PC-9 (cell line): ENCODE measurements around the gene ASPHD1. TPM values are rescaled to one million over a fixed set of nuclear protein-coding genes. Genes with fewer than 3 reads are reported as not detected.
"Not testable (repeated sequence)": the region's sequence is repeated elsewhere in the genome, so short reads cannot be mapped to it uniquely, and the experiment has no call there.

Source experiments
- BruUV-seq: library from RNA; stranded (reverse); fragments of 400-500 nt; replicated peaks from 2 replicates; lab custom pipeline; 2021; lab: Mats Ljungman, UMichigan
- CTCF ChIA-PET: fragments of 300-600 bp; sonication (Branson Sonifier 250); formaldehyde crosslinking; loops from one replicate; lab custom pipeline; 2022; ENCODE audit warnings: antibody characterized with exemption; lab: Charles Lee
- POLR2A ChIA-PET: fragments of 300-600 bp; sonication (Branson Sonifier 250); formaldehyde crosslinking; loops from one replicate; lab custom pipeline; 2022; ENCODE audit warnings: antibody characterized with exemption; ENCODE audit not compliant: unreplicated experiment; lab: Charles Lee
- DNase-seq, 2 experiments: peaks; one replicate each; pipeline versions ENCODE4 v3.0.0 to v3.0.0-alpha.2; 2015 to 2022; ENCODE audit warnings: mixed read lengths in 1 of 2
- H2AFZ ChIP-seq: fragments of 200-600 bp; sonication (generic); 2 replicates; pipeline ENCODE4 v1.8.1; 2017; ENCODE audit warnings: antibody characterized with exemption
- H3F3A ChIP-seq: fragments of 200-600 bp; sonication (generic); 2 replicates; pipeline ENCODE4 v1.8.1; 2017; ENCODE audit warnings: antibody characterized with exemption, mild to moderate bottlenecking, low read depth; ENCODE audit not compliant: insufficient read depth
- H3K27ac ChIP-seq: fragments of 200-600 bp; sonication (generic); 2 replicates; pipeline ENCODE4 v1.6.1; 2016; ENCODE audit warnings: mixed run types
- H3K27me3 ChIP-seq: fragments of 200-600 bp; sonication (generic); 2 replicates; pipeline ENCODE4 v1.6.1; 2016; ENCODE audit warnings: low read depth, mixed run types; ENCODE audit not compliant: insufficient read depth
- H3K36me3 ChIP-seq: fragments of 200-600 bp; sonication (generic); 2 replicates; pipeline ENCODE4 v1.6.1; 2016; ENCODE audit warnings: low read depth, mixed run types
- H3K4me1 ChIP-seq: fragments of 200-600 bp; sonication (generic); replicated peaks from 2 replicates; pipeline ENCODE4 v1.6.1; 2016; ENCODE audit warnings: mixed run types; ENCODE audit not compliant: insufficient read depth
- H3K4me2 ChIP-seq: fragments of 200-600 bp; sonication (generic); 2 replicates; pipeline ENCODE4 v1.6.1; 2017; ENCODE audit warnings: mixed run types
- H3K4me3 ChIP-seq: fragments of 200-600 bp; sonication (generic); 2 replicates; pipeline ENCODE4 v1.6.1; 2016; ENCODE audit warnings: mixed run types
- H3K79me2 ChIP-seq: fragments of 200-600 bp; sonication (generic); 2 replicates; pipeline ENCODE4 v1.6.1; 2017; ENCODE audit warnings: low read depth, mixed run types
- H3K9me2 ChIP-seq: fragments of 200-600 bp; sonication (generic); 2 replicates; pipeline ENCODE4 v1.8.1; 2017; ENCODE audit warnings: mild to moderate bottlenecking; ENCODE audit not compliant: insufficient read depth
- H3K9me3 ChIP-seq: fragments of 200-600 bp; sonication (generic); 2 replicates; pipeline ENCODE4 v1.8.1; 2016; ENCODE audit warnings: low read depth; ENCODE audit not compliant: insufficient read depth
- H4K20me1 ChIP-seq: fragments of 200-600 bp; sonication (generic); 2 replicates; pipeline ENCODE4 v1.8.1; 2017; ENCODE audit not compliant: insufficient read depth
- CTCF ChIP-seq: fragments of 200-600 bp; sonication (generic); conservative IDR thresholded peaks from 2 replicates; pipeline ENCODE4 v1.6.1; 2017; ENCODE audit warnings: mixed run types, antibody characterized with exemption, mild to moderate bottlenecking, moderate library complexity
- EZH2 ChIP-seq: fragments of 200-600 bp; sonication (generic); IDR thresholded peaks from 2 replicates; pipeline ENCODE4 v1.8.0; 2017; ENCODE audit warnings: antibody characterized with exemption, low read depth
- intact Hi-C: fragments of 100-400 bp; cut with micrococcal nuclease; formaldehyde crosslinking; loops from one replicate; pipeline ENCODE4 v1.10.0; 2022; ENCODE audit not compliant: unreplicated experiment
- total RNA-seq: library from RNA; stranded (reverse); gene quantifications from 2 replicates; pipeline ENCODE4 v1.2.3, GENCODE V29; 2021

ASPHD1 gene
- total RNA-seq, 1 experiment from 2014 or later, result 8.3 TPM

GRCh38 chr16:29881050-29881449, 19.2 kb upstream of the ASPHD1 start:
- H3K4me1 ChIP-seq, result no peaks in the 10 kb centered on the region
- TF ChIP-seq CTCF (no peak), EZH2 (no peak)
- peaks cover 4% of the 10 kb centered on the region; the same call in 1 of the 2 replicates for H3F3A ChIP-seq
- H3K4me2 ChIP-seq, result no peak overlapping the region
- H3K79me2 ChIP-seq, result no peaks in the 10 kb centered on the region
- H3K9me3 ChIP-seq, result no peaks in the 10 kb centered on the region
- no peaks in the 10 kb centered on the region for H3K9me2 ChIP-seq
- no peak for DNase-seq
- H4K20me1 ChIP-seq, result no peaks in the 10 kb centered on the region
- no peak overlapping the region for H2AFZ ChIP-seq
- H3K4me3 ChIP-seq, result no peak overlapping the region
- H3K27me3 ChIP-seq, result no peaks in the 10 kb centered on the region
- no TSS peak for BruUV-seq
- CTCF ChIA-PET, result no interaction called here
- H3K36me3 ChIP-seq, result no peaks in the 10 kb centered on the region
- intact Hi-C loops, result no loop called here
- POLR2A ChIA-PET, result no interaction called here
- no peak overlapping the region for H3K27ac ChIP-seq

GRCh38 chr16:29883987-29884386, 16.3 kb upstream of the ASPHD1 start:
- TF ChIP-seq EZH2, result no peak
- no peak for TF ChIP-seq CTCF
- POLR2A ChIA-PET, result no interaction called here
- H3K27ac ChIP-seq, result no peak overlapping the region
- H3K79me2 ChIP-seq, result no peaks in the 10 kb centered on the region
- CTCF ChIA-PET, result no interaction called here
- BruUV-seq, result no TSS peak
- no peak for DNase-seq
- intact Hi-C loops, result no loop called here
- H3K36me3 ChIP-seq, result no peaks in the 10 kb centered on the region
- H3K4me2 ChIP-seq, result no peak overlapping the region
- H3K27me3 ChIP-seq, result no peaks in the 10 kb centered on the region
- no peak overlapping the region for H2AFZ ChIP-seq
- peaks cover 1% of the 10 kb centered on the region; the same call in 1 of the 2 replicates for H4K20me1 ChIP-seq
- no peaks in the 10 kb centered on the region for H3F3A ChIP-seq
- H3K4me3 ChIP-seq, result no peak overlapping the region
- no peaks in the 10 kb centered on the region for H3K9me2 ChIP-seq
- no peaks in the 10 kb centered on the region for H3K4me1 ChIP-seq
- no peaks in the 10 kb centered on the region for H3K9me3 ChIP-seq

GRCh38 chr16:29889372-29889771, 10.9 kb upstream of the ASPHD1 start:
- H3K36me3 ChIP-seq, H3K27me3 ChIP-seq, H3F3A ChIP-seq, DNase-seq, CTCF ChIA-PET, BruUV-seq, H3K4me2 ChIP-seq, H4K20me1 ChIP-seq, H3K79me2 ChIP-seq, intact Hi-C loops, H3K4me3 ChIP-seq, H3K9me2 ChIP-seq, H3K4me1 ChIP-seq, H2AFZ ChIP-seq, H3K9me3 ChIP-seq, H3K27ac ChIP-seq: not testable (repeated sequence)
- POLR2A ChIA-PET, result interaction anchor here (0.7 kb wide), 2 partner anchors 73 to 84 kb away, joined by 5 to 15 read pairs; partner anchors contain the start of gene TMEM219
